ENCODE measurements around the gene VCAM1. TPM values are rescaled to one million over a fixed set of nuclear protein-coding genes. Genes with fewer than 3 reads are reported as not detected.

Gene VCAM1
- total and polyA plus RNA-seq, 2 of the 8 experiments (the other 6 are each of a cell fraction or from before 2014, with no cell fraction given): 0.21 TPM; not detected in 1

GRCh38 chr1:100757946-100758345, 38.4 kb downstream of the VCAM1 start:
- Histone ChIP-seq H2BK120ac (replicated peaks; ENCODE audit: low read depth, low read length) (no peak overlapping the region), H3K9me3 (ENCODE audit: insufficient read depth in 2 of 2, low read depth in 1 of 2, low read length in 1 of 2) (no peaks in the 10 kb centered on the region), H2AK5ac (ENCODE audit: low read depth, low read length) (no peak overlapping the region), H2AFZ (ENCODE audit: low read length) (no peak overlapping the region), H3K56ac (replicated peaks; ENCODE audit: insufficient read length, low read depth, low read length) (no peak overlapping the region), H3K4ac (replicated peaks; ENCODE audit: insufficient read length, low read depth, low read length) (no peak overlapping the region), H3K27me3 (replicated peaks in 1 of 4; ENCODE audit: control insufficient read depth in 3 of 4, extremely low read depth in 1 of 4, insufficient read depth in 3 of 4, low read length in 3 of 4) (no peaks in the 10 kb centered on the region), H3K36me3 (ENCODE audit: control insufficient read depth in 2 of 4, insufficient read depth in 4 of 4, low read length in 3 of 4) (no peaks in the 10 kb centered on the region), H3K79me1 (ENCODE audit: low read depth, low read length) (no peaks in the 10 kb centered on the region), H2BK12ac (ENCODE audit: low read depth, low read length) (no peak overlapping the region), H3K23ac (ENCODE audit: insufficient read length) (no peak overlapping the region), H3K9ac (replicated peaks in 1 of 4; ENCODE audit: extremely low read depth in 1 of 4, low read depth in 3 of 4, low read length in 3 of 4) (no peak overlapping the region), H3K4me3 (ENCODE audit: extremely low read depth in 1 of 4, insufficient read depth in 2 of 4, low read depth in 3 of 4, low read length in 4 of 4) (no peak overlapping the region), H3K4me2 (ENCODE audit: insufficient read depth in 1 of 2, low read depth in 2 of 2, low read length in 2 of 2) (no peak overlapping the region), H4K5ac (ENCODE audit: insufficient read length, low read depth, low read length) (no peak overlapping the region), H4K91ac (replicated peaks; ENCODE audit: insufficient read length, low read length) (no peak overlapping the region), H3K14ac (ENCODE audit: insufficient read length) (no peak overlapping the region), H2BK15ac (ENCODE audit: low read length) (no peak overlapping the region), H3K79me2 (ENCODE audit: control insufficient read depth in 1 of 2, insufficient read depth in 2 of 2, low read length in 2 of 2) (no peaks in the 10 kb centered on the region), H3K4me1 (replicated peaks in 1 of 4; ENCODE audit: control insufficient read depth in 3 of 4, insufficient read depth in 4 of 4, low read length in 3 of 4) (no peaks in the 10 kb centered on the region; a peak in 1 of 7 replicates), H4K20me1 (replicated peaks in 1 of 2; ENCODE audit: control insufficient read depth in 1 of 2, insufficient read depth in 2 of 2, low read length in 2 of 2) (no peaks in the 10 kb centered on the region), H3K27ac (ENCODE audit: low read depth, low read length) (no peak overlapping the region), H3K23me2 (ENCODE audit: low read depth, low read length) (no peaks in the 10 kb centered on the region), H2BK20ac (ENCODE audit: low read length) (no peak overlapping the region), H3K18ac (ENCODE audit: extremely low read depth, low read length) (no peak overlapping the region), H4K8ac (ENCODE audit: extremely low read depth, insufficient read depth, low read length) (no peak overlapping the region), H2BK5ac (ENCODE audit: low read depth, low read length) (no peak overlapping the region)
- DNase-seq (ENCODE audit: low read depth in 1 of 2, low spot score in 2 of 2): no peak
- TF ChIP-seq CREB1 (IDR thresholded peaks at IDR 0.05): no peak
- TF ChIP-seq RFX5 (IDR thresholded peaks at IDR 0.05; ENCODE audit: borderline replicate concordance, low read depth, low read length): no peak
- no peak for TF ChIP-seq TBP (IDR thresholded peaks at IDR 0.05; ENCODE audit: low read depth, low read length)
- ChIA-PET CTCF (ENCODE audit: partially characterized antibody) (interaction anchor here (0.6 to 1.2 kb wide), 2 partner anchors 8 to 401 kb away, joined by 3 to 5 read pairs; no protein-coding TSS in a partner anchor), POLR2A (ENCODE audit: partially characterized antibody) (no interaction called here)
- WGBS, 2 experiments (ENCODE audit: extremely low coverage in 1 of 2, insufficient coverage in 1 of 2, insufficient read length in 1 of 2, insufficient replicate concordance in 2 of 2, low coverage in 1 of 2, low lambda C conversion rate in 2 of 2, missing lambda C conversion rate in 1 of 2): 83% methylated on average over 4 of the region's 4 CpGs; no CpG with 5 or more reads in 1 of the 2 experiments
- FAIRE-seq: no peak

Data from H1 (cell line).